MM.1S (cell line): ENCODE measurements around the gene NPY2R.

ENCODE experiments used
- DNase-seq: peaks from one replicate; pipeline ENCODE4 v3.0.0-alpha.2; 2015
- H2AFZ ChIP-seq: fragments of 300-600 bp; sonication (generic); 2 replicates; pipeline ENCODE4 v1.6.0; 2016; ENCODE audit warnings: antibody characterized with exemption, low read length
- H3F3A ChIP-seq: fragments of 300-600 bp; sonication (generic); 2 replicates; pipeline ENCODE4 v1.6.1; 2016; ENCODE audit warnings: mild to moderate bottlenecking, antibody characterized with exemption, low read length, moderate library complexity, mixed read lengths; ENCODE audit not compliant: insufficient read depth
- H3K27ac ChIP-seq: fragments of 300-600 bp; sonication (generic); 2 replicates; pipeline ENCODE4 v1.5.1; 2016; ENCODE audit warnings: mild to moderate bottlenecking, low read length
- H3K27me3 ChIP-seq: fragments of 300-600 bp; sonication (generic); replicated peaks from 2 replicates; pipeline ENCODE4 v1.6.0; 2016; ENCODE audit warnings: low read length; ENCODE audit not compliant: insufficient read depth
- H3K36me3 ChIP-seq: fragments of 300-600 bp; sonication (generic); replicated peaks from 2 replicates; pipeline ENCODE4 v1.6.1; 2016; ENCODE audit warnings: mild to moderate bottlenecking, low read length, mixed read lengths; ENCODE audit not compliant: insufficient read depth
- H3K4me1 ChIP-seq: fragments of 300-600 bp; sonication (generic); 2 replicates; pipeline ENCODE4 v1.6.1; 2016; ENCODE audit warnings: low read length, mixed read lengths
- H3K4me2 ChIP-seq: fragments of 300-600 bp; sonication (generic); 2 replicates; pipeline ENCODE4 v1.6.0; 2016; ENCODE audit warnings: low read depth, low read length
- H3K4me3 ChIP-seq: fragments of 300-600 bp; sonication (generic); 2 replicates; pipeline ENCODE4 v1.5.1; 2016; ENCODE audit warnings: low read length, mixed read lengths
- H3K79me2 ChIP-seq: fragments of 300-600 bp; sonication (generic); 2 replicates; pipeline ENCODE4 v1.6.1; 2016; ENCODE audit warnings: mixed run types, low read length, mixed read lengths
- H3K9ac ChIP-seq: fragments of 300-600 bp; sonication (generic); 2 replicates; pipeline ENCODE4 v1.6.1; 2016; ENCODE audit warnings: low read length, mixed read lengths
- H3K9me2 ChIP-seq: fragments of 300-600 bp; sonication (generic); replicated peaks from 2 replicates; pipeline ENCODE4 v1.6.1; 2016; ENCODE audit warnings: mild to moderate bottlenecking, low read length, mixed read lengths; ENCODE audit not compliant: insufficient read depth
- H3K9me3 ChIP-seq: fragments of 300-600 bp; sonication (generic); replicated peaks from 2 replicates; pipeline ENCODE4 v1.6.1; 2016; ENCODE audit warnings: mild to moderate bottlenecking, low read length, mixed read lengths; ENCODE audit not compliant: insufficient read depth
- H4K20me1 ChIP-seq: fragments of 300-600 bp; sonication (generic); 2 replicates; pipeline ENCODE4 v1.6.1; 2016; ENCODE audit warnings: mild to moderate bottlenecking, low read length, moderate library complexity, mixed read lengths; ENCODE audit not compliant: insufficient read depth
- EZH2 ChIP-seq: fragments of 300-600 bp; sonication (generic); optimal IDR thresholded peaks from 2 replicates; pipeline ENCODE3; 2017; ENCODE audit warnings: low read depth, mild to moderate bottlenecking, antibody characterized with exemption, low read length, mixed read lengths
- EZH2phosphoT487 ChIP-seq: fragments of 300-600 bp; sonication (generic); IDR thresholded peaks from 2 replicates; pipeline ENCODE4 v1.6.1; 2018; ENCODE audit warnings: antibody characterized with exemption, low read length
- TF ChIP-seq, protein P1 (sequence below): fragments of 300-600 bp; sonication (generic); IDR thresholded peaks from 2 replicates; pipeline ENCODE4 v1.5.1; 2016; ENCODE audit warnings: antibody characterized with exemption, low read length, mixed read lengths

NPY2R gene

DNA sequence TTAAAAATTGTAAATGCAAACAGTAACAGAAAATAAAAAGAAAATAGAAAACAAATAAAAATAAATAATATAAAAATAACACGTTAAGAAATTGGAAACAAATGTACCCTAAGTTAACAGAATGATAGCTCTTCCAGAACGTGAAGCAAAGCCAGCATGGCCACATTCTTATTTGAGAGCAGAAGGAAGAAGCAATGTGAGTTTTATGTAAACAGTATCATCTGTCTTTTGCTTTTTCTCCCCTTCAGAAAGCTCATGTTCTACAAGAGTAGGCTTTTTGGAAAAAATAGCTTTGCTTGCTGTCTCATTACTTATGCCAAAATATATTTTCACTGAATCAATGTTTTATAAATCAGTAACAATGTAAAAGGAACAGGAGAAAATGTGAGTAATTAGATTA, 18.7 kb downstream of the NPY2R start:
- DNase-seq = no peak
- no peak overlapping the region for H2AFZ ChIP-seq
- no peak overlapping the region for H3K4me3 ChIP-seq
- no peaks in the 10 kb centered on the region for H3K36me3 ChIP-seq
- H3K27me3 ChIP-seq = no peaks in the 10 kb centered on the region
- H3K4me1 ChIP-seq = no peaks in the 10 kb centered on the region
- H4K20me1 ChIP-seq = no peaks in the 10 kb centered on the region
- H3K4me2 ChIP-seq = no peak overlapping the region
- H3K79me2 ChIP-seq = no peaks in the 10 kb centered on the region
- no peak overlapping the region for H3K9ac ChIP-seq
- H3K27ac ChIP-seq = no peak overlapping the region
- H3K9me2 ChIP-seq = no peaks in the 10 kb centered on the region
- TF ChIP-seq EZH2phosphoT487 (no peak), EZH2 (no peak)
- TF ChIP-seq, protein P1, sequence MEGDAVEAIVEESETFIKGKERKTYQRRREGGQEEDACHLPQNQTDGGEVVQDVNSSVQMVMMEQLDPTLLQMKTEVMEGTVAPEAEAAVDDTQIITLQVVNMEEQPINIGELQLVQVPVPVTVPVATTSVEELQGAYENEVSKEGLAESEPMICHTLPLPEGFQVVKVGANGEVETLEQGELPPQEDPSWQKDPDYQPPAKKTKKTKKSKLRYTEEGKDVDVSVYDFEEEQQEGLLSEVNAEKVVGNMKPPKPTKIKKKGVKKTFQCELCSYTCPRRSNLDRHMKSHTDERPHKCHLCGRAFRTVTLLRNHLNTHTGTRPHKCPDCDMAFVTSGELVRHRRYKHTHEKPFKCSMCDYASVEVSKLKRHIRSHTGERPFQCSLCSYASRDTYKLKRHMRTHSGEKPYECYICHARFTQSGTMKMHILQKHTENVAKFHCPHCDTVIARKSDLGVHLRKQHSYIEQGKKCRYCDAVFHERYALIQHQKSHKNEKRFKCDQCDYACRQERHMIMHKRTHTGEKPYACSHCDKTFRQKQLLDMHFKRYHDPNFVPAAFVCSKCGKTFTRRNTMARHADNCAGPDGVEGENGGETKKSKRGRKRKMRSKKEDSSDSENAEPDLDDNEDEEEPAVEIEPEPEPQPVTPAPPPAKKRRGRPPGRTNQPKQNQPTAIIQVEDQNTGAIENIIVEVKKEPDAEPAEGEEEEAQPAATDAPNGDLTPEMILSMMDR = no peak
- no peaks in the 10 kb centered on the region for H3K9me3 ChIP-seq
- no peaks in the 10 kb centered on the region for H3F3A ChIP-seq

DNA sequence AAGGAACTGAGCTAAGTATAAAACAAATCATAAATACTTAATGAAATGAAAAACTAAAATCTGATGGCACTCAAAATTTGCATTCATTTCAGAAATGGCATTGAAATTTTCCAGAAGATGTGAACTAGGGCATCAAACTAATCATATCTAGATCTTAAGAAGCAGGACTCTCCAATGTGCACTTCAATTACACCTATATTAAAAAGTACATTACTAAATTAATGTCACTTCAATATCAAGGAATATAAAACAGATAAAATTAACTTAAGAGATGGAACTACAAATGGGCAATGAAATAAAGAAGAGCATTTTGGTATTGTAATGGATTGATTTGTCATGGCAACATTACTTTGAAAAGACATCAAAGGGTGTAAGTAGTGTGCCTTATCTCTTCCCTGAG, 20.3 kb downstream of the NPY2R start:
- H3K27me3 ChIP-seq = no peaks in the 10 kb centered on the region
- H3K4me3 ChIP-seq = no peak overlapping the region
- no peaks in the 10 kb centered on the region for H3K4me1 ChIP-seq
- H2AFZ ChIP-seq = no peak overlapping the region
- no peak overlapping the region for H3K4me2 ChIP-seq
- no peaks in the 10 kb centered on the region for H3F3A ChIP-seq
- H3K9me2 ChIP-seq = no peaks in the 10 kb centered on the region
- no peak for TF ChIP-seq EZH2
- TF ChIP-seq EZH2phosphoT487 = no peak
- TF ChIP-seq, protein P1 = no peak
- H3K27ac ChIP-seq = no peak overlapping the region
- H3K9me3 ChIP-seq = no peaks in the 10 kb centered on the region
- no peaks in the 10 kb centered on the region for H3K79me2 ChIP-seq
- no peak for DNase-seq
- H4K20me1 ChIP-seq = no peaks in the 10 kb centered on the region
- no peaks in the 10 kb centered on the region for H3K36me3 ChIP-seq
- H3K9ac ChIP-seq = no peak overlapping the region

DNA sequence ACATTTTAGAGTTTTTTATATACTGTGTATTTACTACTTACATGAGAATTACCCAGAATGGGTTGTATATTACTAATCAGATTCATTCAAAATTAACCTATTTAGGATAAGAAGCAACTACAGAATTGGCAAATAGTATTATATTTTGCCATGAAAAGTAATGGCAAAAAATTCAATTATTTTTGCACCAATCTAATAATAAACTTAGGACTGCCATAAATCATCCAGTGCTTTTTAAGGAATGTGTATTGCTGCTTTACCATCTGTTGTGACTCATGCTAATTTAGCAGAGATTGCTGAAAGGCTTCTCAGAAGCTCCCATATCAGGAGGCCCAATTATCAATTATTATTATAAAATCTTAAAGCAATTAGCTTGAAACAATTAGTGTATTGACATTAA, 24.0 kb downstream of the NPY2R start:
- Histone ChIP-seq H3K4me2 (no peak overlapping the region), H2AFZ (no peak overlapping the region), H3F3A (no peaks in the 10 kb centered on the region), H3K4me1 (no peaks in the 10 kb centered on the region), H3K9ac (no peak overlapping the region), H3K27me3 (no peaks in the 10 kb centered on the region), H3K27ac (no peak overlapping the region), H3K79me2 (no peaks in the 10 kb centered on the region), H4K20me1 (no peaks in the 10 kb centered on the region), H3K4me3 (no peak overlapping the region), H3K36me3 (no peaks in the 10 kb centered on the region), H3K9me3 (no peaks in the 10 kb centered on the region), H3K9me2 (no peaks in the 10 kb centered on the region)
- TF ChIP-seq, protein P1 = no peak
- TF ChIP-seq EZH2 (no peak), EZH2phosphoT487 (no peak)
- DNase-seq = no peak
